GM21825 (cell line): ENCODE results near the gene SLC36A4.
"Not testable (repeated sequence)": the region's sequence is repeated elsewhere in the genome, so short reads cannot be mapped to it uniquely, and the experiment has no call there.

ENCODE experiments used
- ATAC-seq: cut with Tn5 transposase; IDR thresholded peaks from one replicate; pipeline ENCODE4 v1.9.1; 2021; ENCODE audit warnings: mild to moderate bottlenecking, moderate library complexity; ENCODE audit not compliant: unreplicated experiment

The SLC36A4 gene

DNA sequence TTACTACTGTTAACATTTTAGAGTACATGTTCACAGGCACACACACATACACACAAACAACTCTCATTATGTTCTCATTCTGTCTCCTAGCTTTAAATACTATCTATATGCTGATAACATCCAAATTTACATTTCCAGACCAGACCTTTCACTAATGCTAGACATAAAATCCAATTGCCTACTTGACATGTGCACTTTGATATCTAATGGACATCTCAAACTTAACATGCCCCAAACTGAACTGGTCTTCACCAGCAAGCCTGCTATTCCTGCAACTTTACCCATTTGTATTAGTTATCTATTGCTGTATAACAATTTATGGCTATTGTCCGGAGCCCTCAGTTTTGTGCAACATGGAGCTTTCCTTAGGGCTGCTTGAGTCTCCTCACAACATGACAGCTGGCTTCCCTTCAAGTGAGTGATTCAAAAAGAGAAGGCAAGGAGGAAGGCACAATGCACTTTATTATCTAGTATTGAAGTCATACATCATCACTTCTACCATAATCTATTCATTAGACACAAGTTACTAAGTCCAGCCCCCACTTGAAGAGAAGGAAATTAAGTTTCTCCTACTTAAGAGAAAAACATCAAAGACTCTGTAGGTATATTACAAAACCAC is 3.0 kb downstream of the SLC36A4 start:
- no peak for ATAC-seq

DNA sequence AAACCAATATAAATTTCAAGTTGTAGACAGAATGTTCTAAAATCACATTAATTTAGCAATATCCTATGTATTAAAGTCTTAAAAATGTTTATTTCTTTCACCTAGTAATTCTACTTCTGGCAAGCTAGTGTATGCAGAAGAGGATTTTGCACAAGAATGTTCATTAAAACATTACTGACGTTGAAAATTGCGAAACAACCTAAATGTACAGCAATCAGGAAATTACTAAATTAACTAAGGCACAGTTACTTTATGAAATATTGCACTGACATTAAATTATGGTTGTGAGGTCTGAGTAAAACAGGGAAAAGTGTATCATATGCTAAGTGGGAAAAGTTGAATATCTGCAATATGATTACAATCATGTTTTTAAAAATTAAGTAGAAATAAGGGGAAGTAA is 4.1 kb downstream of the SLC36A4 start:
- ATAC-seq: no peak

DNA sequence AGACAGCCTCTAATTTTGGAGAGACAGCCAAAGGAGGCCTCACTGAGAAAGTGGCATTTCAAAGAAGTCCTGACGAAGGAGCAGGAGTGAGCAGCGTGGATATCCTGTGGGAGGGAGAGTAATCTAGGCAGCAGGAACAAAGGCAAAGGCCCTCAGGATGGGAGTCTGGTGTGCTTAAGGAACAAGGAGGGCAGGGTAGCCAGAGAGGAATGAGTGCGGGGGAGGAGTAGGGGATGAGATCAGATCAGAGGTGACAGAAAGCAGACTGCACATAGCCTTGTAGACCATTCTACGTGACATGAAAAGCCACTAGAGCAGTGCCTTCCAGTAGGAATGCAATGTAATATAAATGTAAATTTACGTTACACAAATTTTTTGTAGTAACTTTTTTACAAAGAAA is 5.6 kb downstream of the SLC36A4 start:
- no peak for ATAC-seq

DNA sequence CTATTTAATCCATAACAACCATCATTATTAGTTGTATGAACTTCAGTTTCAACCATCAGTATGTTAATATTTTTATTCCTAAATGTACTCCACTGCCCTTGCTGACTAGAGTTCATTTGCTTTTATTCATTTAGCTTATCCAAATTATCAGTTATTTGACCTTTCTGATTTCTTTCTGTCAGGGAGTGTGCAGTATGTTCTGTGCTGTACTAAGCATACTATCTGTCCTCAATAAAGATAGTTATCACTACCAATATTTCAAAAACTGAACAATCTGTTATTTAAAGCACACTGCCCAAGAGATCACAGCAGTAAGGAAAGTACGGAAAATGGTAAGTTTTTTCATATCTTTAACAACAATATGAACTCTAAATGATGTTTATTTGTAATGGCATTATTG is 8.3 kb downstream of the SLC36A4 start:
- no peak for ATAC-seq

DNA sequence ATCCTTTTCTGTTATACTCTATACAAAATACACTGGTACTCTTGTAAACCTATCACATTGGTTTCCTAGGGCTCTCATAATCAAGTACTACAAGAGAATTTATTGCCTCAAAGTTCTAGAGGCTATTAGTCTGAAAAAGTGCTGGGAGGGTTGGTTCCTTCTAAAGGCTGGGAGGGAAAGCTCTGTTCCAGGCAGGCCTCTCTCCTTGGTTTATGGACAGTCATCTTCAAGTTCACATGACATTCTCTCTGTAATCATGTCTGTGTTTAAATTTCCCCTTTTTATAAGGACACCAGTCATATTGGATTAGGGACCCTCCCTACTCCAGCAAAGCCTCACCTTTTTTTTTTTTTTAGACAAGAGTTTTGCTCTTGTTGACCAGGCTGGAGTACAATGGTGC is 9.1 kb downstream of the SLC36A4 start:
- no peak for ATAC-seq

DNA sequence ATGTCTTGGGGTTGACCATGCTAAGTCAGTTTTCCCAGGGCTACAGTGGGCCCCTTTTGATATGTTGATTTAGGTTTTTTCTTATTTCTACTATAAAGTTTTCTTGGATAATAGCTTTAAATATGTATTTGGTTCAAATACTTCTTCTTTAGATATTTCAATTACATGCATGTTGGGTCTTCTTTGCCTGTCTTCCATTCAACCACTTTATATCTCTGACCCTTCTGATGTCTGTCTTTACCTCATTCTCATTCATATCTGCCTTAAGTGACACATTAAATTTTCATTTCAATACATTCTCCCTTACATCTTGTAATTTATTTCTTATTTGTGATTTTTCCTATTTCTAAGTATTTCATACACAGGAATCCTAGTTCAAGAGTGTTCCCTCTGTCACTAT is 10.5 kb downstream of the SLC36A4 start:
- no peak for ATAC-seq

DNA sequence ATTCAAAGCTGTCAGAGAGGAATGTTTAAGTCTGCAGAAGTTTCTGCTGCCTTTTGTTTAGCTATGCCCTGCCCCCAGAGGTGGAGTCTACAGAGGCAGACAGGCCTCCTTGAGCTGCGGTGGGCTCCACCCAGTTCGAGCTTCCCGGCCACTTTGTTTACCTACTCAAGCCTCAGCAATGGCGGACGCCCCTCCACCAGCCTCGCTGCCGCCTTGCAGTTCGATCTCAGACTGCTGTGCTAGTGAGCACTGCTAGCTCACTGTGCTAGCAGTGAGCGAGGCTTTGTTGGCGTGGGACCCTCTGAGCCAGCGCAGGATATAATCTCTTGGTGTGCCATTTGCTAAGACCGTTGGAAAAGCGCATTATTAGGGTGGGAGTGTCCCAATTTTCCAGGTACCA is 19.9 kb downstream of the SLC36A4 start:
- not testable (repeated sequence) for ATAC-seq

DNA sequence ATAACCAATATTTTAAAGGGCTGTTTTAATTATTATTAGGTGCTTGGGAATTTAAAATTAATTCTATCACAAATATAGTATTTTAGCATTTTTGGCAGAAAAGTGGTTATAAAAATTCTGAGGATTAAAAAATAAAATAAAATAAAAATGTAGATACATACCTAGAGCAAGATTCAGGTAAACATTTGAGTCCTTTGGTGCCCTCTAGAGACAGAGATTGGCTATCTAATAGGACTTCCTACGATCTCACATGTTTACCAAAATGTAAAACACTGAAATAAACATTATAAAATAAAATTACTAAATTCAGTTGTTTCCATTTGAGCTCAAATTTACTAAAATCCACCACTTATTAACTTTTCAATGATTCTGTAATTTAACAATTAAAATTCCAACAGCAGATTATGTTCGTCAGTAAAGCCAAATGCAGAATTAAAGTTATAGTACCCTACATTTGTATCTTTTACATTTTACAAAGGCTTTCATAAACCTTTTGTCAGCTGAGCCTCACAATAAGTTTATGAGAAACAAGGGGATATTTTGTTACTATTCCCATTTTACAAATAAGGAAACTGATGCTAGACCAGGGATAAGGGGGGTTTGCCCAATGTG is 27.7 kb downstream of the SLC36A4 start:
- ATAC-seq: no peak

DNA sequence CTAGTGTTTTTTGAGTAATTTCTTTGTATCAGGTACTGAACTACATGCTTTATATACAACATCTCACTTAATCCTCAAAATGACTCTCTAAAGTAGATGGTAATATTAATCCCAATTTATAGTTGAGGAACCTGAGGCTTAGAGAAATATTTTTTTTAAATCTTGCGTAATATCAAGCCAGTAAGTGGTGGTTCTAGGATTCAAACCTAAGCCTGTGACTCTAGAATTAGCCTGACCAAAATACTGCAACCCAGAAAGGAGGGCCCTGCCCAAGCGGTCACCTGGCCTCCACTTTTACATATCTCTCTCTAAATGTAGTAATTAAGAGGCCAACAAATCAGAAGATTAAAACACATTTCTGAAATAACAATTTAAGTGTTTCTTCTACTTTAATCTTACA is 28.6 kb downstream of the SLC36A4 start:
- no peak for ATAC-seq

DNA sequence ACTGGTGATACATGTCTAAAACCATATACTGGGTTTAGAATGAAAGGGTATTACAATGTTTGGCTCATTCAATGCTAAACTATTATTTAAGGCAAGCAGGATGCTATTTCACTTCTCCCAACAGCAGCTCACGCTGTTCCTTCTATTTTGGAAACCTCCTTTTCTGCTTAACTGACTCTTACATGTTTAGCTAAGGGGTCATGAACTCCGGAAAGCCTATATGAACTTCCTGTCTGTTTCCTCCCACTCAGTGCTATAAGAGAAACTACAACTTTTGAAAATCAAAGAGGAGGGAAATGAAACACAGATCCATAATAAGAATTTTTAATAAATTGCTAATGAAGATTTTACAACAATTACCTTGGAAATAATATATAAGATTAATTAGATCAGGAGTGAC is 30.9 kb downstream of the SLC36A4 start:
- no peak for ATAC-seq

DNA sequence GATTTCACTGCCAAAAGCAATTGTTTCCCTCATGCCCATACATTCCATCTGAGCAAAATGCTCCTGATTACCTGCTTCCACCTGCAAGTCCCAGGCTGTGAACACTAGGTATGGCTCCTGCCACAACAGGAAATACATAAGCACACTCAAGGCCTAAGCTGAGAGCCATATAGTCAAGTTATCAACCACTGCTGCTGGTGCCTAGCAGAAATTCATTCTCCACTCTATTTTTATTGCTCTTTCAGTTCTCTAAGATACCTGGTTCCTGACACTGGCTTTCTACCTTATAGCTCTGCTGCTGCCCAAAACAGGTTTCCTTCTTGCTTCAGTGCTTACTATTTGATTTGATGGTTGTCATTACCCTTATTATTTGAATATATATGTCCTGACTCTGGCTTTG is 31.6 kb downstream of the SLC36A4 start:
- no peak for ATAC-seq

DNA sequence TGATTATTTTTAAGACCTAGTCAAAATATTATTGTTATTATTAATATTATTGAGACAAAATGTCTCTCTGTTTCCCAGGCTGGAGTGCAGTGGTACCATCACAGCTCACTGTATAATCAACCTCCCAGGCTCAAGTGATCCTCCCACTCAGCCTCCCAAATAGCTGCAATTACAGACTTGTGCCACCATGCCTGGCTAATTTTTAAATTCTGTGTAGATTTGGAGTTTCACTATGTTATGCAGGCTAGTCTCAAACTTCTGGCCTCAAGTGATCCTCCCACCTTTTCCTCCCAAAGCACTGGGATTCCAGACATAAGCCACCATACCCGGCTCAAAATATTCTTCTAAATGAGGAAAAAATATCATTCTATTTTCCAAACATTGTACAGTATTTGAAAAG is 37.0 kb downstream of the SLC36A4 start:
- no peak for ATAC-seq

DNA sequence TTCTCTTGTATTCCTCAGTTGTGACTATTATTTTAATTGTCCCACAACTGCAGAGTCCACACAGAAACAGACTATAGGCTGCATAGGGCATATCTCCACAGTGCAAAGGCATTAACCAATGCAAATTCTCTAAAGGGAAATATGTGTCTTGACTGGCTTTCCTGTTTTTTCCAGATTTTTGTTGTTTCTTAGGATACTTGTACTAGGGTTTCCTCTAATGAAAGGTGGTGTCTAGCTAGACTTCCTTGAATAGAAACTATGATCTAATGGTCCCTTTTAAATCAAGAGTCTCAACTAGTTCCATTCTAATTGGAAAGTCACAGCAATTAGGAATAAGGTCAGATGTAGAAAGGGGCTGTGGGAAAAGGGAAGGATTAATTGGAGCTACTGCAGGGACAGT is 37.6 kb downstream of the SLC36A4 start:
- ATAC-seq: no peak

DNA sequence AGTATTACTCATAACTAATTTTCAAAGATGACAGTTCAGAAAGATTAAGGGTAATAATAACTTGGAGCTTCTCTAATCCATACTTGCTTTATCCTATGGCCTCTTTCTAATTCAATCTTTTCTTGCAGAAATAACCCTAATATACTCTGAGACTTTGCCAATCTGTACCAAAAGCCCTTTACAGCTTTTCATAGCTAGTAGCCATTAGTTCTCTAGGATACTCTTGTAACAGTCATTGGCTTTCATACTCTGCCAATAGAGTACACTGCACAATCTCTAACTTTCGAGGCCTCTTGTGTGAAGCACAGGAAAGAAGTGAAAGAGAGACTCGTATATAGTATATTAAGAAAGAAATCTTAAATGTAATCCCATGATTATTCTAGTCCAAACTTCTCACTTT is 38.1 kb downstream of the SLC36A4 start:
- ATAC-seq: no peak

DNA sequence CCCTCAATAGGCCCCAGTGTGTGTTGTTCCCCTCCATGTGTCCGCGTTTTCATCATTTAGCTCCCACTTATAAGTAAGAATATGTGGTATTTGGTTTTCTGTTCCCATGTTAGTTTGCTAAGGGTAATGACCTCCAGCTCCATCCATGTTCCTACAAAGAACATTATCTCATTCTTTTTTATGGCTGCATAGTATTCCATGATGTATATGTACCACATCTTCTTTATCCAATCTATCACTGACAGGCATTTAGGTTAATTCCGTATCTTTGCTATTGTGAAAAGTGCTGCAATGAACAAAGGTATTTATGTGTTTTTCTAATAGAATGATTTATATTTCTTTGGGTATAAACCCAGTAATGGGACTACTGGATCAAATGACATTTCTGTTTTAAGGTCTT is 42.1 kb downstream of the SLC36A4 start:
- ATAC-seq: no peak

DNA sequence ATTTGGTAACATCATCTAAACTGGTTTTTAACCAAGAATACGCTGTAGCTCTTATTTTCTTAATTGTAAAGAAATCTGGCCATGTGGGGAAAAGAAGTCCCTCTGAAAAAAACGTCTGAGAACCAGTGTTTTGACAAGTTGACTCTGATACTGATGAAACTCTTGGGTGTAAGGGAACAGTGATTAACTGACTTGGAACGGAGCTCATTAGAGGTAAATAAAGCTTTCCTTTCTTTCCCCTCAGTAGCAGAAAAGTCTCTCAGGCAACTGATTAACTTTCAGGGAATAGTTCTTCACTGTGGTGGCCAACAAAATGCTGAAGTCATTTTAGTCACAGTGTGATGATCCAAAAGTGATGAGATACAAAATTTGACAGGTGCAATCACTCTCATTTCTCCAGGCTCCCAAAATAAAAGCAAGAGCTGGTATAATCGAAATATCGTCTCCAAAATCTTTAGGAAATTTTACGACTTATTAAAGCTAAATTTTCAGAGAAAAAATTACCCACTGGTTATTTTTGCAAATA is 52.3 kb downstream of the SLC36A4 start:
- ATAC-seq: no peak

DNA sequence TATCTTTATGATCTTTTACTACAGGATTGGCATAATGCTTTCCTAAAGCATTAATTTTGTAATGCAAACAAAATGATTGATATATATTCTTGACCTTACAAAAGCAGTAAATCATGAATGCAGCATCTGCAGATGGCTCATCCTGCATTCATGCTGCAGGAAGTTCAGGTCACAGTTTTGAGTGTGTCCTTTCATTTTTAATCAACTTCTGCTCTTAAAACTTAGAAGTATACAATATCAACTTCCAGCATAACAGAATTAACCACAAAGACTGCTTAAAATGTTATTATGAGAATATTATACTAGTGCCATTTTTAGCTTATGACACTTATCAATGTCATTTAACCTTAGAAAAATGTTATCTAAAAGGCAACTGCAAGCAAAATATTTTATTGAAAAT is 54.0 kb downstream of the SLC36A4 start:
- ATAC-seq: peak; percentile 57

DNA sequence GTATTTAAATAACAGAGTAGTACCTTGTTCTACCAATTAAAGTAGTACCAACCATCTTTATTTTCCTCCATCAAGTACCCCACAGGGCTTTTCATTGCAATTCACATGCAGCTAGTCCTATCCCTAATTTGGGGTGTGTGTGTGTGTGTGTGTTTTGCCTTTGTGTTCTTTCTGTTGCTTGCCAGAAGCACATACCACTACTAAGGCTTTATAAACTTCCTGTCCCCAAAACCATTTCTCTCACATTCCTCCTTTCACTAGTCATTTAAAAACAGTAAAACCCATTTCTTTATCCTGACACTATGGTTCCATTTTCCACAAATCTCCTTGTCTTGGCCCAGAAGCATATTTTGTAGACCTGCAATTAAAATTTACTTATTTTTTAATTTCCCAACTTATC is 54.6 kb downstream of the SLC36A4 start:
- ATAC-seq: no peak

DNA sequence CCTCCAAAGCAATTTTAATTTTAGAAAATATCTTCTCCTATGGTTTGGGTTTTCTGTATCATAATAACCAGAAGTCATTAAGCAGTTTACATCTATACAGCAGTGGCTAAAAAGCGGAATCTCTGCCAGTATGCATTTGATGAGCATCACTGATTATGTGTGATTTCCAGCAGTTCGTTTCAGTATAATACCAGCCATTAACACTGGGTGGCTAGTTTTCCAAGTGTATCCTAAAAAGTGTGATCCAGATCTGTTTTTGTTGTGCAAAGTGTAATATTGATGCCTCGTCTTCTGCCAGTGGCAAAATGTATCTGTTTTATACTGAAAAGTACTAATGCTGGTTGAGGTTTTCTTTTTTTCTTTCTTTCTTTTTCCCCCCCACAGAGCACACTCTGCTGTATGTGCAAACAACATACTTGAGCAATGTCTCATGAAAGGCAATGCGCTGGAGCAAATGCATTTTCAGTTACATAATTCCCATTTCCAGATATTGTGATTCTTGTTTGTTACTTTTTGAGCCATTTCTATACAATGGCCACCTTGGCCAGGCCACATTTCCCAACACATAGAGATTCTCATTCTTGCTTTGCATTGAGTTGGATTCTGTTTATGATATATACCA is 64.2 kb downstream of the SLC36A4 start:
- ATAC-seq: no peak

DNA sequence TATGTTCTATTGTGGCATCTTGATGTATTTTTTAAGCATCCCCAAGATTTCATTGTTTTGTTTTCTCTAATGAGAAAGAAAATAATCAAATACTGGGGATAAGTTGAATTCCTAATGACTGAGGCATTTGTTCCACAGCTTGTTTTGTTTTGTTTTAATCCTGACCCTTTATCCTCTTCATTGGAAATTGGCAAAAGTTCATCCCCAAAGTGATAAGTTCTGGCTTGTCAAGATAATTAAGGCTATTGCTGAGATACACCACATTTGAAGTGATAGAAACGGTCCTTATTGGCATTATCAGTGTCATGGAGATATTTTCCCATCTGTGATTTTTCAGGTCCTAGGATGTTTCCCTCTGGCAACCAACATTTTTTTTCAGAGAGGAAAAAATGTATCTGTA is 65.0 kb downstream of the SLC36A4 start:
- no peak for ATAC-seq

DNA sequence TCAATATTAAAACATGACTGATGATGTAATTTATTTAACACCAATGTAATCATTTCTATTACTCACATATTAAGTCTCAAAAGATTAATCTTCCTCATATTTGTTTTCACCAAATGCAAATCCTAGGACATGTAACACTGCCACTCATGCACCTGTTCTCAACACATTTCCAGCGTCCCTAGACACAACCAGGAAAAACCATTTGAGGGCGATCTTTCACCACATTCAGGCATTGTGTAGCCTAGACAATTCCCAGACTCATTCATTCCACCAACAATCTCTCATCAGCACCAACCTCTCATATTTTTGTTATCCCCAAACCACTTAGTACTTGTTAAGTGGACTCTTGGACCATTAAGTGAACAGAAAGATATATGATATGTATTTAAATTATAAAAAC is 66.1 kb downstream of the SLC36A4 start:
- no peak for ATAC-seq

DNA sequence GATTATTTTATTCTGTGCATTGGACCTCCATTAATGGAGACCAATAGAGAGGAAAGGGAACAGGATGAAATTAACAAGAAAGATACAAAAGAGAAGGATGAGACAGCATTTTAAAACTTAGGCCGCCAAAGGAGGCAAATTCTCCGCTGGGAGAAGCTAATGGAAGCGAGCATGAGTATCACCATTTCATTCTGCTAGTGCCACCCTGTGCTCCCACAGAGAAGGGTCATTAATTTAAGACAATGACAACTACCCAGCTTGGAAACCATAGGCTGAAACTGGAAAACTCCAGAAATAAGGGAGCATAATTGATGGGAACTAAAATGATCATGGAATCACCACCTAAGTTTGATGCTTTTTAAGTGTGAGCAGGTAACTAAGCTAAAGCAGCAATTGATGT is 69.2 kb downstream of the SLC36A4 start:
- no peak for ATAC-seq
